GM10266 (cell line): ENCODE data around the gene TANC1.

Experiments used
- DNase-seq: peaks from one replicate; pipeline ENCODE4 v3.0.0; 2012; ENCODE audit errors: extremely low spot score
- TF ChIP-seq, protein P1 (sequence below): IDR thresholded peaks from 2 replicates; pipeline ENCODE4 v1.5.1; 2012; ENCODE audit warnings: mild to moderate bottlenecking, low read depth; ENCODE audit not compliant: control insufficient read depth, insufficient read depth; ENCODE audit errors: missing control alignments

Gene TANC1

DNA sequence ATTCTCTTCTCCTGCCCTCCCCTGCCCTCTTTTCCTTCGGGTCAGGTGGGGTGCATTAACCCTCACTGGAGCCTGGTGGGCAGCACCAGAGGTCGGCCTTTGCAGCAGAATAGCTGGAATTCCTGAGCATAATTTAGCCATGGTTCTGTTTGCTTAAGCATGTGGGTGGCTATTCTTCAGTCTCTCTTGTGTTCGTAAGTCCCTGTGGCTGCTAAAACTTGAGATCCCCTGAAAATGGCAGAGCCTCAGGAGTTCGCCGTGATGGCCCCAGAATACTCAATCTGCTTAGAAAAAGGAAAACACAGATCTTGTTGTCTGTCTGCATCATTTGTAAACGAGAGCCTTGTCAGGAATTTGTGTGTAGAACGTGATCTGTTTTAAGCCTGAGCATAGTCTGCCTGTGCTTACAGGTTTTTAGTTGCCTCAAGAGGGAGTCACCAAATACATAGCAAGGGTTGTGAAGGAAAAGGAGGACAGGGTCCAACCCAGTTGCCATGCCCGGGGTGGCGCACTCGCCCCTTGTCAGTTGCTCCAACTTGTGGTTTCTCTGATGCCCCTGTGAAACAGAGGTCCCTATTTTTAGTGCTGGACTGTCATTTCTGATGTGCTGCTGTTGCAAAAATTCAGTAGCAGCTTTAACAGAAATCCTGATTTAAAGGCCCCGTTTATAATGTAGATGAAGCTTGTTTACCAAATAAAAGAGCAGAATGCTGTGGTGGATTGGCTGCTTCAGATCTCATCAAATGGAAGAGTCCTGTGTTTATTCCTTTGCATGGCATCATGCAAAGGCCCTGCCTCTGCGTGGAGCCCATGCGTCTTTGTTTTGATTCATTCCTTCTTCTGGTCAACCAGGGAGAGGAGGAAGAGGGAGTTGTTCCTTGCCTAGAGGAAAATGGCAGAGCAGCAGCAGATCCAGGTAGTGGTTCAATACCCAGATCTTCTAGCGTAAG lies 243.3 kb downstream of the TANC1 start:
- TF ChIP-seq, protein P1, sequence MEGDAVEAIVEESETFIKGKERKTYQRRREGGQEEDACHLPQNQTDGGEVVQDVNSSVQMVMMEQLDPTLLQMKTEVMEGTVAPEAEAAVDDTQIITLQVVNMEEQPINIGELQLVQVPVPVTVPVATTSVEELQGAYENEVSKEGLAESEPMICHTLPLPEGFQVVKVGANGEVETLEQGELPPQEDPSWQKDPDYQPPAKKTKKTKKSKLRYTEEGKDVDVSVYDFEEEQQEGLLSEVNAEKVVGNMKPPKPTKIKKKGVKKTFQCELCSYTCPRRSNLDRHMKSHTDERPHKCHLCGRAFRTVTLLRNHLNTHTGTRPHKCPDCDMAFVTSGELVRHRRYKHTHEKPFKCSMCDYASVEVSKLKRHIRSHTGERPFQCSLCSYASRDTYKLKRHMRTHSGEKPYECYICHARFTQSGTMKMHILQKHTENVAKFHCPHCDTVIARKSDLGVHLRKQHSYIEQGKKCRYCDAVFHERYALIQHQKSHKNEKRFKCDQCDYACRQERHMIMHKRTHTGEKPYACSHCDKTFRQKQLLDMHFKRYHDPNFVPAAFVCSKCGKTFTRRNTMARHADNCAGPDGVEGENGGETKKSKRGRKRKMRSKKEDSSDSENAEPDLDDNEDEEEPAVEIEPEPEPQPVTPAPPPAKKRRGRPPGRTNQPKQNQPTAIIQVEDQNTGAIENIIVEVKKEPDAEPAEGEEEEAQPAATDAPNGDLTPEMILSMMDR, result no peak

DNA sequence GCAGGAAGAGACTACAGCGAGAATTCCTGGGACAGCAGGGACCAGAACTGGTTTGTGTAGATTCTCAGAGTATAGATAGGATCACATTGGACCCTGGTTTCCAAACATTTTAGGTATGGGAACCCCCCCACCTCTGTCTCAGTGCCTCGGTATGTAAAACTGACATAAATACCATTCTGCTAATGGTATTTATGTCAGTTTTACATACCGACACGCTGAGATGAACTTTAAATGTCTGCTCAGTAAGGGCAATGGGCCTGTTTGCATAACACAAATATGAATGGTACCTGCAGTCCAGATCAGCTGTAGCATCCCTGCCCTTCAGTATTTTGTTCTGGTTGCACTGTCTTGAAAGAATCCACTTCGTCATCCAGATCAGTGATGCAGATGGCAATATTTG lies 244.9 kb downstream of the TANC1 start:
- TF ChIP-seq, protein P1, result no peak

More for the DNA sequence above, 243.3 kb downstream of the TANC1 start:
- DNase-seq, result no peak

DNA sequence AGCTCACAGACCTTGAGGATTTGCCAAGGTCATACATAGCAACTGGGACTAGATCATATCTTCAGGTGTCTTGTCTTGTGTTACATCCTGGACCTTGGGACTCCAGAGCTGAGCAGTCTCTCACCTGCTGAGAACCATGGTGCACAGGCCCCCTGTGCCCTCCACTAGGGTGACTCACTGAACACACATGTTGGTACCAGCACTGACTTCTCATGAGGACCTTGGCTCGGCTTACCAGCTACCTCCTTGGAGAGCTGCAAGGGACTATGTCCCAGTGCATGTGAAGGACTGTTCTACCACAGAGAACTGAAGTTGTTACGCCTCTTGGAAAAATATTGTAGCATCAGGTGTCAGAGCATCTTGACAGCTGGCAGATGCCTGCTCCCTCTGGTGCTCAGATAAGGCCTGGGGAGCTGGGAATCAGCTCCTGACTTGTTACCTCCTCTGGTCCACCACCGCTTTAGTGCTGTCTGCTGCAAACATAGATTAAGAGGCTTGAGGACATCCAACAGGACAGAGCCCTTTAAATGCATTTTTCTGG lies 246.0 kb downstream of the TANC1 start:
- TF ChIP-seq, protein P1, result no peak
- DNase-seq, result no peak

More for the DNA sequence above, 244.9 kb downstream of the TANC1 start:
- no peak for DNase-seq

DNA sequence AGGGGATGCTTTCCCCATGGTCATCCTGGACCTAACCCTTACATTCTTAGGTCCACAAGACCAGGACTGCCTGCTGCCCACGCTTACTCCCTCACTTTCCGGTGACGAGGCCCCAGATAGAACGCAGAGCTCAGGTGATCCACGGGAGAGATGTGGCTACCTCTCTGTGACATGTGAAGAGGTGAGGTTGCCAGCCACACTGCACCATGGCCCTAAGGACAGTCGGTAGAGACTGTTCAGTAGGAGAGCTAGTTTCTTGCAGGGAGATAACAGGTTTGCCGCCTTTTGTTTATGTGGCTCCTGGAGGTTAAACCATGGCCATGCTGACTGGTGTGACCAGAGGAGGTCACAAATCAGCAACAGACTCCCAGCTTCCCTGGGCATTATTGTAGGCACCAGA lies 246.7 kb downstream of the TANC1 start:
- DNase-seq, result no peak
- TF ChIP-seq, protein P1, result no peak

DNA sequence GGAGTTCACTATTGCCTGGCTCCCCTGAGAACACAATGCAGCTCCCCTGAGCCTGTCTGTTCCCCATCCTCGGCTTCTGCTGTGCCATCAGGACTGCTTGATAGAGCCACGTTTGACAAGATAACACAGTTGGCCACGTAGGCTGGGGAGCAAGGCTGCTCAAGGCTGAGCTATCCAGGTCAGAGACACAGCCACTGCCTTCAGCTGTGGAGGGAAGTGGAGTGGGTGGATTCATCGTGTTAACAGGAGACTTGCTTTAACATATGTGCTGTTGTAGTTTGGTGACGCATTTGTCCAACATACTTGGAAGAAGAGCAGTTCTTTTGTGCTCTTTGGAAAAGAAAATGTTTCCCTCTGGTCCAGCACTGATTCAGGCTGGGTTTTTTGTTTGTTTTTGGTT lies 249.2 kb downstream of the TANC1 start:
- no peak for DNase-seq
- TF ChIP-seq, protein P1, result no peak

DNA sequence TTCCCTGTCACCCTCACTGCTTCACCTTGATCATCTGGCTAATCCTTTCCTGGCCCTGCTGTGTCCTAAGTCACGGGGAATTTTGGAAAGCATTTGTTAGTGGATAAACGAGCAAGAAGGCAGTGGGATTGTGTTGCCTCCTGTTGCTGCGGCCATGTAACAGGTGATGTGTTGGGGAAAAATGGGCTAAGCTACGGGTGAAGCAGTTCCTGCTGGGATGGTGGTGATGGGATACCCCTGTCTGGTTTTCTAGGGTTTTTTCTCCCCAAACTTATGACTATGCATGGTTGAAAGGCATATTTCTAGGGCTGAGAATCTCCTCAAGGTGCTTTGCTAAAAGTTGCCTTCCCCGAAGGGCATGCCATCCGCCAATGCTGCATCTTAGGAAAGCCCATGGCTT lies 249.9 kb downstream of the TANC1 start:
- TF ChIP-seq, protein P1, result no peak
- DNase-seq, result no peak

DNA sequence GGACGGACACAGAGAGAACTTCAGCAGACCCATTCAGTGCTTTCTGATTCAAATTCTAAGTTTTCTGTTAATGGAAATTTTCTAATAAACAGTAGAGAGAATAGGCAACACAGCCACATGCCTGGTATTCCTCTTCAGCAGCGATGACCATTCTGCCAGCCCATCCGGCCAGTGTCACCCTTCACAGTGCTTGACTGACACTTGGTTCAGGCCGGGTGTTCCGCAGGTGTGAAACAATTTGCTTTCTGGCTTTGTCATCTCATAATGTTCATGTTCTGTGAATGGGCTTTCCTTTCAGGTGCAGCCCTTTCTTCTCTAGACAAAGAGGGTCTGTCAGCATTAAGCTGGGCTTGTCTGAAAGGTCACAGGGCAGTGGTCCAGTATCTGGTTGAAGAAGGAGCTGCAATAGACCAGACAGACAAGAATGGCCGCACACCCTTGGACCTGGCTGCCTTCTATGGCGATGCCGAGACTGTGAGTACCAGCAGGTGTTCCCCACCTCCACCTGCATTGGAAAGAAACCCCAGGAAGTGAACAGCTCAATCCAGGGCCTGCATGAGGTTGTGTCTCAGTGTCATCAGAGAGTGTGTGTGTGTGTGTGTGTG lies 251.1 kb downstream of the TANC1 start:
- DNase-seq, result no peak
- TF ChIP-seq, protein P1, result no peak
